Activated CD8-positive, alpha-beta memory T cell treated with anti-CD3 and anti-CD28 coated beads, Interleukin-2, amount 10 ng/mL, durations not matched to agents 7 days and 5 days (primary cell): ENCODE data around the gene RCOR2. TPM values are rescaled to one million over a fixed set of nuclear protein-coding genes. Genes with fewer than 3 reads are reported as not detected.

ENCODE experiments used
- ATAC-seq: fragments of 150-1000 bp; cut with Tn5 transposase; one replicate; pipeline ENCODE4 v1.10.0; 2021; ENCODE audit warnings: moderate library complexity
- CTCF ChIA-PET: fragments of 350-600 bp; sonication (Branson Sonifier 250); formaldehyde crosslinking; loops from one replicate; lab custom pipeline; 2021; ENCODE audit warnings: antibody characterized with exemption; lab: Charles Lee
- DNase-seq: peaks from one replicate; pipeline ENCODE4 v3.0.0-alpha.2; 2020
- H3K27ac Mint-ChIP-seq: one replicate; pipeline ENCODE4 v1.8.0; 2021; ENCODE audit warnings: mild to moderate bottlenecking, mixed read lengths
- H3K27me3 Mint-ChIP-seq: one replicate; pipeline ENCODE4 v1.8.0; 2021; ENCODE audit warnings: mixed read lengths
- H3K36me3 Mint-ChIP-seq: one replicate; pipeline ENCODE4 v1.8.0; 2021; ENCODE audit warnings: mild to moderate bottlenecking, mixed read lengths
- H3K4me1 Mint-ChIP-seq: one replicate; pipeline ENCODE4 v1.8.0; 2021; ENCODE audit warnings: mixed read lengths
- H3K4me3 Mint-ChIP-seq: one replicate; pipeline ENCODE4 v1.8.0; 2021; ENCODE audit warnings: mild to moderate bottlenecking, moderate library complexity, mixed read lengths
- H3K9me3 Mint-ChIP-seq: one replicate; pipeline ENCODE4 v1.8.0; 2022; ENCODE audit warnings: low read depth, mixed read lengths
- total RNA-seq, 2 experiments: library from RNA; stranded (reverse); gene quantifications; one replicate each; pipeline ENCODE4 v1.2.3, GENCODE V29; 2021

The RCOR2 gene
- total RNA-seq, 2 experiments from 2014 or later: 0.16 to 0.47 TPM

- Mint-ChIP-seq H3K4me3 (peak overlapping the region; percentile 60), H3K9me3 (no peaks in the 10 kb centered on the region), H3K36me3 (peaks cover 10% of the 10 kb centered on the region), H3K27ac (no peak overlapping the region), H3K27me3 (no peaks in the 10 kb centered on the region), H3K4me1 (peaks cover 31% of the 10 kb centered on the region)
- DNase-seq (no peak), ATAC-seq (no peak)
- CTCF ChIA-PET: no interaction called here
Observed at GRCh38 chr11:63940786-63941185, 23.8 kb upstream of the RCOR2 start.

DNA sequence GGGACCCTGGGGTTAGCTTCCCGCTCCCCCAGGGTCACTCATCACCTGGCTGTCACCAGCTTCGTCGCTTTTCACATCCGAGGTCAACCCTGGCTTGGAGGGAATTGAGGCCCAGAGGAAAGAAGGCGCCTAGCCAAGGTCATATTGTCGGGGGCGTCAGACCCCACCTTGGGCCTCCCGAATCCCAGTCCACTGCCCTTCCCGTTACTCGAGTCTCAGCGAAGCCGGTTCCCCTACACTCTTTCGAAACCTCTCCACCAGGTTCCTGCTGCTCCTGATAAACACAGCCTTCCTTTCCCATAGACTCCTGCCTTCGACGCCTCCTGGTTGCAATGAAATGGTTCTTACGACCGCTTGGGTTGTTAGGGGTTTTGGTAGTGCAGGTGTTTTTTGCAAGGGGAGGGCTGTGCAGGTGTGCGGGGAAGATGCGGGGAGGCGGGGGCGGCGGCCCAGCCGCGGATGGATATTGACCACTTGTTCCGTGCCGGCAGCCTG, 22.5 kb upstream of the RCOR2 start:
- CTCF ChIA-PET: no interaction called here
- Mint-ChIP-seq H3K27ac (peak overlapping the region; percentile 83), H3K4me1 (peaks cover 30% of the 10 kb centered on the region), H3K4me3 (peak overlapping the region; percentile 87), H3K36me3 (peaks cover 9% of the 10 kb centered on the region), H3K27me3 (no peaks in the 10 kb centered on the region), H3K9me3 (no peaks in the 10 kb centered on the region)
- ATAC-seq (no peak), DNase-seq (no peak)

DNA sequence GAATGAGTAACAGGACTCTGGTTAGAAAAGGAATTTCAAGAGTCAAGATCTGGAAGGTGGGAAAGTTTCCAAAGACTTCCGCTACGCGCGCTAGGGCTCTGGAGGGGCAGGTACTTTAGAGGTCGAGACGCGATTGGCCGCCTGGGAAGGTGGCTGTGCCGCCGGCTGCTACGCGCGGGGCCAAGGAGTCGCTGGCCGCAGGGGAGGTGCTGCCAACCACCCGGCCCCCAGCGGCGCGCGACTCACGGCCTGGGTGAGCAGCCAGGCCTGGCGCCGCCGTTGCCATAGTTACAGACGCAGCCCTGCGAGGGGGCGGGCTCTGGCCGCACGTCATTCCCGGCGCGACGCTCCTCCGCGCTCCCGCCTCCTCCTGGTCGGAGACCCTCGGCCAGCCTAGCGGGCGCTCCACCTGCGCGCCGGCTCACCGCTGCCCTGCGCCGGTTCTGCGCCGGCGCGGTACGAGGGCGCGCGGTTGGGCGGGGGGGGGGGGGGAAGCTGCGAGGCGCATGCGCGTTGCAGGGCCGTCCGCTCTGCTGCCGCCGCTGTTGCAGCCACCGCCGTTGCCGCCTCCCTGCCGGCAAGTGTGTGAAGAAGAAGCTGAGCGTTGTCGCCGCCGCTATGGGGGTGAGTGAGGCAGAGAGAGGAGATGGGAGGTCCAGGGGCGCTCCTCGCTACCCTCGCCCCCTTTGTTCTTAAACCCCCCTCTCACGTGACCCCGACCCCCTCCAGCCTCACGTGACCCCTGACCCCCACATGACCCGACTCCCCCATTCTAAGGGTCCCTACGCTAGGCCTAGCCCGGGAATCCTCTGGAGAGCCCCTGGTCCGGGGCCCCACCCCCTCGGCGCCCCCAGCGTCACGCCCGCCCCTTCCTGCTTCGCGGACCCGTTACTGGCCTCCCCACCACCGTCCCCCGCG, 21.8 kb upstream of the RCOR2 start, which contains the start of gene NAA40:
NAA40 (plus strand) TSS at position 524 of the 918 bp plus-strand sequence; CDS start at position 619, 95 bp downstream.
- Mint-ChIP-seq H3K36me3 (peaks cover 9% of the 10 kb centered on the region), H3K9me3 (no peaks in the 10 kb centered on the region), H3K27ac (peak within 1 kb of the TSS; percentile 89), H3K27me3 (no peaks in the 10 kb centered on the region), H3K4me1 (peaks cover 27% of the 10 kb centered on the region), H3K4me3 (peak within 1 kb of the TSS; percentile 87)
- ATAC-seq (peak; percentile 94), DNase-seq (peak; percentile 96)
- CTCF ChIA-PET: interaction anchor here (0.9 kb wide), 1 partner anchor 101 kb away, joined by 5 read pairs; no protein-coding TSS in a partner anchor

GRCh38 chr11:63937713-63938478, 20.9 kb upstream of the RCOR2 start:
- H3K4me3 Mint-ChIP-seq: peak overlapping the region; percentile 87
- H3K36me3 Mint-ChIP-seq: peaks cover 9% of the 10 kb centered on the region
- CTCF ChIA-PET: interaction anchor here (0.9 kb wide), 1 partner anchor 100 kb away, joined by 5 read pairs; no protein-coding TSS in a partner anchor
- peaks cover 27% of the 10 kb centered on the region for H3K4me1 Mint-ChIP-seq
- peak; percentile 18 for ATAC-seq
- H3K9me3 Mint-ChIP-seq: no peaks in the 10 kb centered on the region
- peak overlapping the region; percentile 89 for H3K27ac Mint-ChIP-seq
- peak; percentile 55 for DNase-seq
- no peaks in the 10 kb centered on the region for H3K27me3 Mint-ChIP-seq

- CTCF ChIA-PET: interaction anchor here (2.4 to 3.9 kb wide), 2 partner anchors 14 to 96 kb away, joined by 10 to 16 read pairs; partner anchors contain the start of gene MARK2
- H3K9me3 Mint-ChIP-seq: no peaks in the 10 kb centered on the region
- DNase-seq: no peak
- H3K36me3 Mint-ChIP-seq: no peaks in the 10 kb centered on the region
- peaks cover 3% of the 10 kb centered on the region for H3K27me3 Mint-ChIP-seq
- no peak for ATAC-seq
- H3K4me1 Mint-ChIP-seq: peaks cover 9% of the 10 kb centered on the region
- H3K4me3 Mint-ChIP-seq: no peak overlapping the region
- no peak overlapping the region for H3K27ac Mint-ChIP-seq
Observed at GRCh38 chr11:63933459-63933858, 16.5 kb upstream of the RCOR2 start.

GRCh38 chr11:63931876-63932275, 14.9 kb upstream of the RCOR2 start:
- CTCF ChIA-PET: no interaction called here

GRCh38 chr11:63931045-63931444, 14.1 kb upstream of the RCOR2 start:
- Mint-ChIP-seq H3K27me3 (peaks cover 7% of the 10 kb centered on the region), H3K36me3 (no peaks in the 10 kb centered on the region), H3K27ac (no peak overlapping the region), H3K4me3 (no peak overlapping the region), H3K4me1 (no peaks in the 10 kb centered on the region), H3K9me3 (no peaks in the 10 kb centered on the region)
- DNase-seq: no peak
- ATAC-seq: no peak
- CTCF ChIA-PET: interaction anchor here (1.0 kb wide), 1 partner anchor 24 kb away, joined by 3 read pairs; no protein-coding TSS in a partner anchor

More at GRCh38 chr11:63931876-63932275, 14.9 kb upstream of the RCOR2 start:
- H3K4me3 Mint-ChIP-seq: no peak overlapping the region
- peaks cover 3% of the 10 kb centered on the region for H3K27me3 Mint-ChIP-seq
- no peak overlapping the region for H3K27ac Mint-ChIP-seq
- ATAC-seq (no peak), DNase-seq (no peak)
- H3K36me3 Mint-ChIP-seq: no peaks in the 10 kb centered on the region
- H3K4me1 Mint-ChIP-seq: no peaks in the 10 kb centered on the region
- no peaks in the 10 kb centered on the region for H3K9me3 Mint-ChIP-seq

GRCh38 chr11:63929616-63930015, 12.7 kb upstream of the RCOR2 start:
- no peaks in the 10 kb centered on the region for H3K36me3 Mint-ChIP-seq
- ATAC-seq (no peak), DNase-seq (no peak)
- peaks cover 10% of the 10 kb centered on the region for H3K27me3 Mint-ChIP-seq
- CTCF ChIA-PET: interaction anchor here (1.0 to 1.2 kb wide), 2 partner anchors 8 to 16 kb away, joined by 3 read pairs; no protein-coding TSS in a partner anchor
- no peak overlapping the region for H3K27ac Mint-ChIP-seq
- H3K9me3 Mint-ChIP-seq: no peaks in the 10 kb centered on the region
- no peaks in the 10 kb centered on the region for H3K4me1 Mint-ChIP-seq
- no peak overlapping the region for H3K4me3 Mint-ChIP-seq

DNA sequence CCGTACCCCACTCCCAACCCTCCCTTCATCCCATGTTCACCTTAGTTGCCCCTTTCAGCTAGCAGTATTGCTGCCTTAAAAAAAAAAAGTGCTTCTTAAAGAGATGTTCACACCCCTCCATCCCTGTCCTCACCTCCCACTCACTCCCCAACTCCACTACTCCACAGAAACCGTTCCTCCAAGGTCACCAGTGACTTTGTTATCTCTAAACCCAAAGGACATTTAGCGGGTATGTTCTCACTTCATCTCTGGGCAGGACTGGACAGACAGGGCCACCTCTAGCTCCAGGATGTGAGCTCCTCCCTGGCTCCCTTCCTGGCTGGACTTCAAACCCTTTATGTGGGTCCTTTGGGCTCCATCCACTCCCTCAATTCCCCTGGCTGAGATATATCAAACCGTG, 6.4 kb upstream of the RCOR2 start:
- Mint-ChIP-seq H3K4me1 (peaks cover 3% of the 10 kb centered on the region), H3K27ac (no peak overlapping the region), H3K27me3 (peaks cover 27% of the 10 kb centered on the region), H3K9me3 (no peaks in the 10 kb centered on the region), H3K4me3 (no peak overlapping the region), H3K36me3 (no peaks in the 10 kb centered on the region)
- ATAC-seq (no peak), DNase-seq (no peak)
- CTCF ChIA-PET: no interaction called here

DNA sequence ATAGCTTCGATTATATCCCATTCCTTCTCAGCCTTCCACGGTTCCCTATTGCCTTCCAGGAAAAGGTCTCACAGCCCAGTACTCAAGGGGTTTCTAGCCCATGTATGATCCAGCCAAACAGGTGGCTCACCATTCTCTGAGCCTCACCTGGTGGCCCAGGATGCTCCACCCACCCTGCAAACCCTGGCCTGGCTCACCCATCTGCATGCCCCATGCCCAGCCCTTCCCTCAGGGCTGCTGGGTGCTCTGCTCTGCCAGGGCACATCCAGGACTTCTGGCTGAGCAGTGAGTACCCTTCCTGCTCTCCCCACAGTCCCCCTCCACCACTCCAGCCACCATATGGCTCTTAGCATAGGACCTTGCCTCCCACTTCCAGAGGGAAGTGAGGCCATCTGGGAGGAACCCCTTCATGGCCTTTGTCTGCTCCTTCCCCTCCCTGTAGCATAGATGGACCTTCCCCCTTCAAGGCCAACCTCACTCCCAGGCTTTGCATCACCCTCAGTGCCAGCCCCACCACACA, 5.8 kb upstream of the RCOR2 start:
- Mint-ChIP-seq H3K9me3 (no peaks in the 10 kb centered on the region), H3K27ac (no peak overlapping the region), H3K27me3 (peaks cover 27% of the 10 kb centered on the region), H3K4me1 (peaks cover 3% of the 10 kb centered on the region), H3K4me3 (no peak overlapping the region), H3K36me3 (no peaks in the 10 kb centered on the region)
- ATAC-seq (no peak), DNase-seq (no peak)
- CTCF ChIA-PET: interaction anchor here (1.7 to 3.6 kb wide), 2 partner anchors 23 to 85 kb away, joined by 8 to 19 read pairs; partner anchors contain the start of gene MARK2

GRCh38 chr11:63920939-63921417, 4.0 kb upstream of the RCOR2 start:
- Mint-ChIP-seq H3K9me3 (no peaks in the 10 kb centered on the region), H3K36me3 (no peaks in the 10 kb centered on the region)
- peak; percentile 57 for DNase-seq

DNA sequence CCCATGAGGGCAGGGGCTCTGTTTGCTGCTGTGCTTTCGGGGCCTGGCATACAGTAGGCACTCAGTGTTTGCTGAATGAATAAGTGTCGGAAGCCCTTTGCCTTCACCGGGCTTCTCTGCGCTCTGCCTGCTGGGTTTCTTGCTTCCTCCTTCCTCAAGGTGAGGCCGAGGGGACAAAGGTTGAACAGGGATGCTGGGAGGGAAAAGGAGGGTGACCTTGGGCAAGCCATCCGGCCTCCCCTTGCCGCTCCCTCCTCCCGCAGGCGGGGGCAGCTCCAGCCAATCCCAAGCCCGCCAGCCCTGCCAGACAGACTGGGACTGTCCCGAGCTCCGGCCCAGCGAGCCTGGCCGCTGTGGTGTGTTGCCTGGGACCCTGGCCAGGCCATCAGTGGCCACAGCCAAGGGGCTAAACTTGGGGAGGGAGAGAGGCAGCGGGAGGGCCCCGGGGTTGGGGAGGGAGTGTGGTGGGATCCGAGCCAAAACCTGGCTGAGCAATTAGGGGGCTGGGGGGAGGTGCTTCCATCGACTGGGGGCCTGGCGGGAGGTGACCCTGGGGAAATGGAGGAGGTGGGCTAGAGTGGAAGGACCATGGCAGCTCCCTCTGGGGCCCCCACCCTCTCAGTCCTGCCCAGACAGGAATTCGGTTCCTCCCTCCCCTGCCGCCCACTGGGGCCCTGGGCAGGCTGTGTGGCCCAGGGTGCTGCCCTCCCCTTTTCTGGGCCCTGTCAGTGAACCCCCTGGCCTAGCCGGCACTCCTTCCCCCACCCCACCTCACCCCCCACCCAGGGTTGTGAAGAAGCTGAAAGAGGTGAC, 3.4 kb upstream of the RCOR2 start:
- no peak overlapping the region for H3K27ac Mint-ChIP-seq

More at GRCh38 chr11:63920939-63921417, 4.0 kb upstream of the RCOR2 start:
- no peak for ATAC-seq
- CTCF ChIA-PET: interaction anchor here (0.8 to 3.6 kb wide), 11 partner anchors 8 to 114 kb away, joined by 3 to 19 read pairs (median 3); partner anchors contain the start of gene MARK2
- H3K4me3 Mint-ChIP-seq: no peak overlapping the region
- no peak overlapping the region for H3K27ac Mint-ChIP-seq
- H3K4me1 Mint-ChIP-seq: peaks cover 10% of the 10 kb centered on the region
- peaks cover 23% of the 10 kb centered on the region for H3K27me3 Mint-ChIP-seq

More for the DNA sequence above, 3.4 kb upstream of the RCOR2 start:
- no peak overlapping the region for H3K4me3 Mint-ChIP-seq
- CTCF ChIA-PET: interaction anchor here (0.8 to 3.6 kb wide), 10 partner anchors 9 to 113 kb away, joined by 3 to 19 read pairs (median 4); partner anchors contain the start of gene MARK2
- DNase-seq (no peak), ATAC-seq (no peak)
- peaks cover 10% of the 10 kb centered on the region for H3K4me1 Mint-ChIP-seq
- peaks cover 23% of the 10 kb centered on the region for H3K27me3 Mint-ChIP-seq
- no peaks in the 10 kb centered on the region for H3K36me3 Mint-ChIP-seq
- H3K9me3 Mint-ChIP-seq: no peaks in the 10 kb centered on the region
